Heart left ventricle (tissue), 16 donors: ENCODE data around the gene FAM168B. TPM values are rescaled to one million over a fixed set of nuclear protein-coding genes. Genes with fewer than 3 reads are reported as not detected.
"Not testable (repeated sequence)": the region's sequence is repeated elsewhere in the genome, so short reads cannot be mapped to it uniquely, and the experiment has no call there.

Experiments
- ATAC-seq, 4 donors: fragments of 200-7000 bp; cut with Tn5 transposase; one replicate each; pipeline ENCODE4 v1.9.1; 2020 to 2022; ENCODE audit warnings: moderate library complexity in 4 of 4, mild to moderate bottlenecking in 3 of 4, moderate number of reproducible peaks in 1 of 4
- DNase-seq, 5 donors: peaks; one replicate each; pipeline ENCODE4 v3.0.0-alpha.2; 2020
- H3K27ac ChIP-seq, 12 donors: fragments of 200-600 bp; sonication (generic) in 4 of 12; one replicate each; pipeline versions ENCODE4 v1.5.0 to v1.8.0; 2016 to 2022; ENCODE audit warnings: mild to moderate bottlenecking in 2 of 12
- H3K27me3 ChIP-seq, 9 donors: fragments of 200-600 bp; sonication (generic) in 2 of 9; one replicate each; pipeline versions ENCODE4 v1.5.1 to v1.8.0; 2016 to 2022; ENCODE audit warnings: mild to moderate bottlenecking in 3 of 9
- H3K36me3 ChIP-seq, 9 donors: fragments of 200-600 bp; sonication (generic) in 2 of 9; one replicate each; pipeline versions ENCODE4 v1.5.0 to v1.8.0; 2018 to 2022; ENCODE audit warnings: mild to moderate bottlenecking in 2 of 9
- H3K4me1 ChIP-seq, 12 donors: fragments of 200-600 bp; sonication (generic) in 4 of 12; one replicate each; pipeline versions ENCODE4 v1.5.0 to v1.8.0; 2016 to 2022; ENCODE audit warnings: mild to moderate bottlenecking in 3 of 12
- H3K4me3 ChIP-seq, 12 donors: fragments of 200-600 bp; sonication (generic) in 4 of 12; one replicate each; pipeline versions ENCODE4 v1.5.0 to v1.8.0; 2017 to 2022; ENCODE audit warnings: mild to moderate bottlenecking in 9 of 12, moderate library complexity in 4 of 12
- H3K9me3 ChIP-seq, 12 donors: fragments of 200-600 bp; sonication (generic) in 4 of 12; one replicate each; pipeline versions ENCODE4 v1.5.0 to v1.8.0; 2016 to 2022; ENCODE audit warnings: mild to moderate bottlenecking in 1 of 12
- CTCF ChIP-seq, 12 donors: fragments of 200-600 bp; sonication (generic) in 4 of 12; IDR thresholded peaks; one replicate each; pipeline versions ENCODE4 v1.5.0 to v1.8.0; 2018 to 2022; ENCODE audit warnings: antibody characterized with exemption in 12 of 12, mild to moderate bottlenecking in 5 of 12
- POLR2A ChIP-seq, 2 donors: fragments of 450-650 bp; IDR thresholded peaks; one replicate each; pipeline ENCODE4 v1.6.1; 2017; ENCODE audit warnings: antibody characterized with exemption in 2 of 2, mild to moderate bottlenecking in 2 of 2, moderate library complexity in 2 of 2
- WGBS, 4 donors: extraction: QIAGEN DNeasy Blood & Tissue Kit in 2 of 4; methylation state at CpG; one replicate each; pipeline versions ENCODE4 v1.1.5 to v1.1.7; 2013 to 2018; 5-methylcytosine and 5-hydroxymethylcytosine counted together
- intact Hi-C, 10 donors: fragments of 100-400 bp; cut with DNase I; formaldehyde crosslinking; loops; one replicate each; pipeline versions ENCODE4 v1.11.1 to v1.14.2; 2022
- polyA plus RNA-seq, 2 donors: library from polyadenylated mRNA; stranded (reverse); fragments of 200-250 nt; gene quantifications; one replicate each; pipeline ENCODE4 v1.2.3, GENCODE V29; 2013
- total RNA-seq, 9 donors: library from RNA; depleted of rRNA in 2 of 9; stranded (reverse); fragments of >200 nt in 2 of 9; fragmentation: NEBNext Ultra II Directional in 3 of 9; extraction: Animal tissue kit (Norgen Biotek cat#: 25700) in 3 of 9; gene quantifications; one replicate each; pipeline versions ENCODE4 v1.1.0 to v1.2.4, GENCODE V29; 2016 to 2023
- donor health status: ischemic (EF 13 %, LVEDD 7.1; RV severe dilation, severe dysfunction).
- donor health status: healthy with polysubstance abuse.
- donor health status: DM: no; HTN: yes; CAD: no.
- donor health status: DM: no; HTN: no; CAD: no.
- donor health status: ischemic (EF 25% LVEDD 6.9; RV normal size, moderate dysfunction).
- donor health status: ischemic (EF 25% LVEDD 5.7; RV mildly dilated, moderate dysfunction).
- donor health status: healthy.
- donor health status: DM: yes; HTN: yes; CAD: no.
- donor health status: ischemic (EF 35%, LVEDD 5.7; RV mildly dilated, moderate dysfunction).
- donor health status: nonischemic (EF 11% LVEDD 7.7; RV severe dilation, severe dysfunction).
- donor health status: DM: yes; HTN: yes; CAD: no.
- donor health status: PGD.
- donor health status: ischemic (EF 29% LVEDD 5.4; RV normal size, mild dysfunction).
- donor health status: nonischemic (EF 23%, LVEDD 6.1; RV moderate dilation, normal function).

FAM168B gene
- total and polyA plus RNA-seq, 11 donors, result 23.0 to 174 (median 86.9) TPM

- intact Hi-C loops, result loop anchor here in 3 of 10 donors (1.0 kb wide), 2 partner anchors 10 to 11 kb away; partner anchors contain the start of gene PLEKHB2 (in 1 of the 3)
- ATAC-seq, result peak; percentile 78 to 93 (median 89)
Observed at GRCh38 chr2:131093696-131094462, 619 bp upstream of the FAM168B start.

GRCh38 chr2:131092458-131093005 lies 728 bp downstream of the FAM168B start:
- intact Hi-C loops, result loop anchor here in 3 of 10 donors (1.0 kb wide), 2 partner anchors 12 to 13 kb away; partner anchors contain the start of gene PLEKHB2 (in 1 of the 3)
- ATAC-seq (no peak), DNase-seq (no peak)
- peaks cover 0 to 32% (median 19%) of the 10 kb centered on the region in 9 donors for H3K36me3 ChIP-seq
- 1 to 2% (median 1%) methylated on average over 26 of the region's 26 CpGs for WGBS, 4 donors
- TF ChIP-seq POLR2A (IDR thresholded peaks at IDR 0.05), result no peak
- TF ChIP-seq CTCF (IDR thresholded peaks at IDR 0.05), result no peak
- no peaks in the 10 kb centered on the region for H3K27me3 ChIP-seq
- peaks cover 0 to 22% (median 16%) of the 10 kb centered on the region in 12 donors for H3K4me1 ChIP-seq
- no peaks in the 10 kb centered on the region for H3K9me3 ChIP-seq
- peak overlapping the region; percentile 84 to 99 (median 98) for H3K27ac ChIP-seq
- H3K4me3 ChIP-seq, result peak overlapping the region; percentile 52 to 99 (median 86)

More at GRCh38 chr2:131093696-131094462, 619 bp upstream of the FAM168B start:
- 10 to 12% (median 11%) methylated on average over 37 of the region's 37 CpGs for WGBS, 4 donors
- TF ChIP-seq POLR2A (IDR thresholded peaks at IDR 0.05) (no peak), CTCF (IDR thresholded peaks at IDR 0.05) (no peak)
- Histone ChIP-seq H3K27me3 (no peaks in the 10 kb centered on the region), H3K27ac (peak overlapping the region; percentile 76 to 99 (median 98)), H3K36me3 (peaks cover 0 to 19% (median 6%) of the 10 kb centered on the region in 9 donors), H3K4me3 (peak overlapping the region; percentile 52 to 99 (median 86)), H3K4me1 (peaks cover 0 to 22% (median 16%) of the 10 kb centered on the region in 12 donors), H3K9me3 (no peaks in the 10 kb centered on the region)
- peak in 2 of 5 donors; percentile 18 to 35 for DNase-seq

- no peak overlapping the region for H3K27ac ChIP-seq
- no peak for TF ChIP-seq POLR2A (IDR thresholded peaks at IDR 0.05)
- no peak for TF ChIP-seq CTCF (IDR thresholded peaks at IDR 0.05)
- DNase-seq, result no peak
- no peaks in the 10 kb centered on the region for H3K27me3 ChIP-seq
- H3K4me3 ChIP-seq, result no peak overlapping the region
- ATAC-seq, result peak in 1 of 4 donors; percentile 32
- no peaks in the 10 kb centered on the region for H3K9me3 ChIP-seq
- WGBS, 4 donors, result 30 to 52% (median 46%) methylated on average over 2 of the region's 2 CpGs
- H3K4me1 ChIP-seq, result peaks cover 0 to 42% (median 26%) of the 10 kb centered on the region in 12 donors
- intact Hi-C loops, result no loop called here
- H3K36me3 ChIP-seq, result peaks cover 0 to 77% (median 63%) of the 10 kb centered on the region in 9 donors
Observed at GRCh38 chr2:131085646-131086045, 7.6 kb downstream of the FAM168B start.

GRCh38 chr2:131081190-131081589 lies 12.1 kb downstream of the FAM168B start:
- intact Hi-C loops, result no loop called here
- Histone ChIP-seq H3K9me3 (no peaks in the 10 kb centered on the region), H3K4me1 (peaks cover 0 to 65% (median 42%) of the 10 kb centered on the region in 12 donors), H3K27ac (no peak overlapping the region), H3K27me3 (no peaks in the 10 kb centered on the region), H3K36me3 (peaks cover 4 to 86% (median 72%) of the 10 kb centered on the region in 9 donors), H3K4me3 (no peak overlapping the region)
- ATAC-seq, result no peak
- 81 to 90% (median 88%) methylated on average over 4 of the region's 4 CpGs for WGBS, 4 donors
- TF ChIP-seq POLR2A (IDR thresholded peaks at IDR 0.05), result no peak
- no peak for TF ChIP-seq CTCF (IDR thresholded peaks at IDR 0.05)
- DNase-seq, result no peak

- intact Hi-C loops, H3K4me3 ChIP-seq, DNase-seq, H3K27me3 ChIP-seq, ATAC-seq, H3K27ac ChIP-seq, H3K9me3 ChIP-seq: not testable (repeated sequence)
- 87 to 95% (median 93%) methylated on average over 6 of the region's 6 CpGs for WGBS, 4 donors
- H3K4me1 ChIP-seq, result peaks cover 0 to 62% (median 31%) of the 10 kb centered on the region in 12 donors
- H3K36me3 ChIP-seq, result peaks cover 4 to 88% (median 74%) of the 10 kb centered on the region in 9 donors
Observed at GRCh38 chr2:131079931-131080330, 13.3 kb downstream of the FAM168B start.
